Pancreas (tissue), 10 donors: ENCODE measurements around the gene GLI3. TPM values are rescaled to one million over a fixed set of nuclear protein-coding genes. Genes with fewer than 3 reads are reported as not detected.

Experiments
- ATAC-seq, 4 donors: fragments of 200-7000 bp; cut with Tn5 transposase; one replicate each; pipeline versions ENCODE4 v1.8.0 to v1.9.1; 2020; ENCODE audit warnings: mild to moderate bottlenecking in 4 of 4, moderate library complexity in 4 of 4
- DNase-seq, 6 donors: peaks; one replicate each; pipeline ENCODE4 v3.0.0-alpha.2; 2020
- FAIRE-seq: peaks from 2 replicates; lab custom pipeline; 2012; peaks lifted over from hg19 to GRCh38; lab: Jason Lieb, UNC
- H3K27ac ChIP-seq, 4 donors: fragments of 200-600 bp; sonication (generic); 1 replicate in 3 of 4; 2 replicates in 1 of 4; pipeline versions ENCODE4 v1.5.0 to v1.8.0; 2020
- H3K27me3 ChIP-seq, 4 donors: fragments of 200-600 bp; one replicate each; pipeline ENCODE4 v1.8.0; 2021
- H3K36me3 ChIP-seq, 3 donors: fragments of 200-600 bp; sonication (generic) in 1 of 3; one replicate each; pipeline versions ENCODE4 v1.5.0 to v1.8.0; 2020 to 2021
- H3K4me1 ChIP-seq, 3 donors: fragments of 200-600 bp; one replicate each; pipeline ENCODE4 v1.8.0; 2021
- H3K4me3 ChIP-seq, 4 donors: fragments of 200-600 bp; sonication (generic) in 2 of 4; one replicate each; pipeline versions ENCODE4 v1.5.0 to v1.8.0; 2020 to 2021
- H3K9me3 ChIP-seq, 4 donors: fragments of 200-600 bp; one replicate each; pipeline ENCODE4 v1.8.0; 2021
- CTCF ChIP-seq, 4 donors: fragments of 200-600 bp; sonication (generic) in 3 of 4; IDR thresholded peaks; one replicate each; pipeline versions ENCODE4 v1.5.0 to v1.8.0; 2021; ENCODE audit warnings: antibody characterized with exemption in 4 of 4
- WGBS, 2 donors: extraction: QIAGEN DNeasy Blood & Tissue Kit; methylation state at CpG; one replicate each; pipeline ENCODE4 v1.1.7; 2013; 5-methylcytosine and 5-hydroxymethylcytosine counted together
- intact Hi-C, 3 donors: fragments of 100-400 bp; cut with DNase I; formaldehyde crosslinking; loops; one replicate each; pipeline versions ENCODE4 v1.11.1 to v1.14.2; 2022
- polyA plus RNA-seq, 2 donors: library from polyadenylated mRNA; stranded (reverse); fragments of 200-250 nt; gene quantifications; one replicate each; pipeline ENCODE4 v1.2.3, GENCODE V29; 2013
- total RNA-seq, 6 donors: library from RNA; stranded (reverse); fragmentation: NEBNext Ultra II Directional in 4 of 6; extraction: Animal tissue kit (Norgen Biotek cat#: 25700) in 4 of 6; gene quantifications; one replicate each; pipeline versions ENCODE4 v1.2.1 to v1.2.4, GENCODE V29; 2021 to 2023
- donor health status: healthy with polysubstance abuse.
- donor health status: DM: no; HTN: no; CAD: no; lungs with moderate emphysema.
- donor health status: DM: no; HTN: no; CAD: no.
- donor health status: control.
- donor health status: control.
- donor health status: Bipolar disorder and iron deficiency.
- donor health status: DM: yes; HTN: yes; CAD: no.
- donor health status: DM: no; HTN: no; CAD: no.
- donor health status: DM: no; HTN: no; CAD: no.
- donor health status: DM: yes; HTN: yes; CAD: no.

GLI3 gene
- total and polyA plus RNA-seq, 8 donors = 0.38 to 6.2 (median 1.4) TPM

- Histone ChIP-seq H3K4me3 (no peak overlapping the region), H3K27me3 (peaks cover 0 to 10% (median 0%) of the 10 kb centered on the region in 4 donors), H3K27ac (no peak overlapping the region), H3K36me3 (no peaks in the 10 kb centered on the region), H3K4me1 (no peaks in the 10 kb centered on the region), H3K9me3 (no peaks in the 10 kb centered on the region)
- FAIRE-seq (no peak), ATAC-seq (no peak), DNase-seq (no peak)
- no peak for TF ChIP-seq CTCF (IDR thresholded peaks at IDR 0.05)
- WGBS, 2 donors = 88 to 92% methylated on average over 47 of the region's 47 CpGs
- intact Hi-C loops = no loop called here
These were observed 271.9 kb downstream of the GLI3 start for GRCh38 chr7:41964849-41965745.

GRCh38 chr7:41964183-41964753 is 272.7 kb downstream of the GLI3 start:
- intact Hi-C loops = no loop called here
- no peak for FAIRE-seq
- Histone ChIP-seq H3K27me3 (peaks cover 0 to 10% (median 0%) of the 10 kb centered on the region in 4 donors), H3K9me3 (no peaks in the 10 kb centered on the region), H3K27ac (no peak overlapping the region), H3K4me1 (no peaks in the 10 kb centered on the region), H3K4me3 (no peak overlapping the region), H3K36me3 (no peaks in the 10 kb centered on the region)
- no peak for DNase-seq
- 64 to 67% methylated on average over 16 of the region's 16 CpGs for WGBS, 2 donors
- TF ChIP-seq CTCF (IDR thresholded peaks at IDR 0.05) = no peak
- ATAC-seq = no peak

GRCh38 chr7:41956705-41957104 is 280.3 kb downstream of the GLI3 start:
- Histone ChIP-seq H3K4me3 (no peak overlapping the region), H3K27ac (no peak overlapping the region), H3K27me3 (peaks cover 0 to 5% (median 0%) of the 10 kb centered on the region in 4 donors), H3K4me1 (peaks cover 5 to 6% (median 6%) of the 10 kb centered on the region in 3 donors), H3K9me3 (no peaks in the 10 kb centered on the region), H3K36me3 (no peaks in the 10 kb centered on the region)
- TF ChIP-seq CTCF (IDR thresholded peaks at IDR 0.05) = no peak
- intact Hi-C loops = no loop called here
- DNase-seq (no peak), ATAC-seq (peak in 1 of 4 donors; percentile 14), FAIRE-seq (no peak)
- 57 to 65% methylated on average over 10 of the region's 10 CpGs for WGBS, 2 donors

- no peaks in the 10 kb centered on the region for H3K9me3 ChIP-seq
- 31 to 36% methylated on average over 15 to 16 of the region's 16 CpGs for WGBS, 2 donors
- no peak overlapping the region for H3K4me3 ChIP-seq
- peak; percentile 95 to 97 (median 96) for ATAC-seq
- peak; percentile 88 for FAIRE-seq
- TF ChIP-seq CTCF (IDR thresholded peaks at IDR 0.05) = no peak
- DNase-seq = peak; percentile 75 to 88 (median 81)
- H3K4me1 ChIP-seq = peaks cover 5 to 6% (median 6%) of the 10 kb centered on the region in 3 donors
- H3K27ac ChIP-seq = no peak overlapping the region
- no peaks in the 10 kb centered on the region for H3K36me3 ChIP-seq
- intact Hi-C loops = no loop called here
- peaks cover 0 to 5% (median 0%) of the 10 kb centered on the region in 4 donors for H3K27me3 ChIP-seq
These were observed 280.9 kb downstream of the GLI3 start for GRCh38 chr7:41955893-41956675.
